Stimulated activated CD4-positive, alpha-beta T cell treated with anti-CD3 and anti-CD28 coated beads, Interleukin-15, amount 100 ng/mL, for 48 hours (primary cell): Measurements from ENCODE around the gene ZNF550.
A peak's percentile ranks its signal among the peaks of the same experiment; 100 is the strongest.

Experiments
- DNase-seq, 2 donors: peaks; one replicate each; pipeline ENCODE4 v3.0.0-alpha.2; 2020; ENCODE audit warnings: low read depth in 2 of 2

Gene ZNF550

DNA sequence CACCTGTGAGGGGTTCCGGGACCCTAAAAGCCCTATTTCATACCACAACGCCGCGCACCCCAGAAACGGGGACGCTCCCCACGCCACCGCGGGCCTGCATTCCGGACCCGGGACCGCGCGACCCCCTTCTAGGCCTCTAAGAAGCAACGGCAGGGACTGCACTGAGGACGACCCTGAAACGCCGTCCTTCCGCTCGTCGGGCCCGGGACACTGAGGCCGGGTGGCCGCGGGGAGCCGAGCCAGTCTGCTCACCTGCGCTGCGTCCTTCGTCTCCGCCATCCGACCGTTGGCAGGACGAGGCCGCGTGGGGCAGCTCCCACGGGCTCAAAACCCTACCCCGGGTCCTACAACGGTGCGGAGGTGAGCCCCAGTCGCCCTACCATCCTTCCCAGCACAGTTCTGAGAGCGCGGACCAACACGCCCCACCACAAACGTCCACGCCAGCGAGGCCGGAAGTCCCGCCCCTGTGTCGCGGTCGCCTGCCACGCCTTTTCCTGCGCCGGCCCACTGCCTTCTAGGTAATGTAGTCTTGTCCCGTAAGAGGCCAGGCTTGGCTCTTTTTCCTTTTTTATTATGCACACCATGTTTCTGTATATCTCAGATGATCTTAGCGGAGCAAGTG lies at the start of gene ZNF550:
Gene ZNF550 (minus strand): TSS at position 460 of the 622 bp plus-strand sequence. CDS start 181 bp downstream, at position 279.
- DNase-seq: peak; percentile 76 to 77

DNA sequence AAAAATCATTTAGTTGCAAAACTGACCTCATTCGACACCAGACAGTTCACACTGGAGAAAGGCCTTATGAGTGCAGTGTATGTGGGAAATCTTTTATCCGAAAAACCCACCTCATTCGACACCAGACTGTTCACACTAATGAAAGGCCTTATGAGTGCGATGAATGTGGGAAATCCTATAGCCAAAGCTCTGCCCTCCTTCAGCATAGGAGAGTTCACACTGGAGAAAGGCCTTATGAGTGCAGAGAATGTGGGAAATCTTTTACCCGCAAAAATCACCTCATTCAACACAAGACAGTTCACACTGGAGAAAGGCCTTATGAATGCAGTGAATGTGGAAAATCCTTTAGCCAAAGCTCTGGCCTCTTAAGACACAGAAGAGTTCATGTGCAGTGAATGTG lies 47.3 kb upstream of the ZNF550 start:
- no peak for DNase-seq

DNA sequence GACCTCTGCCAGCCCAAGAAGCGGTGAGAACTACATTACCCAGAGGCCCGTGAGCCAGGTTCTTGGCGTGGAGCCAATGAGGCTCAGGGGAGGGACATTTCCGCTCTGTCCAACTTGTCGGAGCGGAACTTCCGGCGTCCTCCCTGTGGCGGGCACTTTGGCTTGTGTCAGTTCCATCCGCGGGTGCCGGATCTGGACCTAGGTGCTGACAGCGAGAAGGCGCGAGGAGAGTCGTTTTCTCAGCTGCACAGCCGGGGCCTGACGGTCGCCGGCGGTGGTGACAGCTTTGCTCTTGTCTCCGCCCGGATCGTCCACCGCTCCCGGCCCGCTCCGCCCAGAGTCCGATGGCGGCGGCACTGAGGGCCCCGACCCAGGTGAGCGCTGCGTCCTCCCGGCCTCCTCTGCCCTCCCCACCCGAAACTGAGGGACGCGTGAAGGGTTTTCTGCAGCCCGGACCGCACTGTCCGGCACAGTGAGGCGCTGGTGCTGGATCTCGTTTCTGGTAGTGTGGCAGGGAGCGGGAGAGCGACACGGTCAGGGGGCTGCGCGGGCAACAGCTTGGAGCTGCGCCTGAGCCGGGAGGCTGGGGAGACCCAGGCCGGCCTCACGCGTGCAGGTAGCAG lies 40.2 kb upstream of the ZNF550 start, which contains the start of gene ZNF530:
Gene ZNF530 (plus strand): TSS at position 125 of the 623 bp plus-strand sequence. CDS start 4,461 bp downstream, outside the sequence.
- peak; percentile 77 to 84 for DNase-seq

DNA sequence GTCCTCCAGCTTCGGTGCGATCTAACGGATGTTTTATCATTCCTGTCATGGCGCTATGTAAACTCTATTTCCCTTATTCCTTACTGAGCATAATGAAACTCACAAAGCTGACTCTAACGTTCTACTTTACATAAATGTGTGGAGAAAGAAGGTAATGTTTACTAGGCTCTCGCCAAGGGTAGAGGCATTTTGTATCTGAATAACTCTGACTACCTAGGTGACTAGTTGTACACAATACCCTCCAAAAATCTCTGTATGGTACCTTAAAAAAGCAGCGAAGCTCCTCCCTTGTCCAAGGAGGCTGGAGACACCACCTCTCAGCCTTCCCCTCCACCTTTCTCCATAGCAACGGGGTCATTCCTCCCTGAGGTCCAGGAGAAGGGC lies 39.7 kb upstream of the ZNF550 start:
- DNase-seq: no peak

DNA sequence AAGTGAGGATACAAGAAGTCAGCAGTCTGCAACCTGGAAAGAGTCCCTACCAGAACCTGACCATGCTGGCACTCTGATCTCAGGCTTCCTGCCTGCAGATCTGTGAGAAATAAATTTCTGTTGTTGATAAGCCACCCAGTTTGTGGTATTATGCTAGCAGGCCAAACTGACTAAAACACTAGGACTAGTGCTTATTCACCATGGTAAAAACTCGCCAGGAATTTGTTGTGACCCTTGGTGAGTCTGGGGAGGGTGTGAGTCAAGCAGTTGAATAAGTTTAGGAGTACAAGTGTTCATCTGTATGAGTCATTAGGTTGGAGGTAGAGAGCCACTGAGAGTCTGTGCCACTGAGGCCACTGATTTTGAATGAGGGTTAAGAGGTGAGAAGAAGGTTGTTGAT lies 27.9 kb upstream of the ZNF550 start:
- no peak for DNase-seq

DNA sequence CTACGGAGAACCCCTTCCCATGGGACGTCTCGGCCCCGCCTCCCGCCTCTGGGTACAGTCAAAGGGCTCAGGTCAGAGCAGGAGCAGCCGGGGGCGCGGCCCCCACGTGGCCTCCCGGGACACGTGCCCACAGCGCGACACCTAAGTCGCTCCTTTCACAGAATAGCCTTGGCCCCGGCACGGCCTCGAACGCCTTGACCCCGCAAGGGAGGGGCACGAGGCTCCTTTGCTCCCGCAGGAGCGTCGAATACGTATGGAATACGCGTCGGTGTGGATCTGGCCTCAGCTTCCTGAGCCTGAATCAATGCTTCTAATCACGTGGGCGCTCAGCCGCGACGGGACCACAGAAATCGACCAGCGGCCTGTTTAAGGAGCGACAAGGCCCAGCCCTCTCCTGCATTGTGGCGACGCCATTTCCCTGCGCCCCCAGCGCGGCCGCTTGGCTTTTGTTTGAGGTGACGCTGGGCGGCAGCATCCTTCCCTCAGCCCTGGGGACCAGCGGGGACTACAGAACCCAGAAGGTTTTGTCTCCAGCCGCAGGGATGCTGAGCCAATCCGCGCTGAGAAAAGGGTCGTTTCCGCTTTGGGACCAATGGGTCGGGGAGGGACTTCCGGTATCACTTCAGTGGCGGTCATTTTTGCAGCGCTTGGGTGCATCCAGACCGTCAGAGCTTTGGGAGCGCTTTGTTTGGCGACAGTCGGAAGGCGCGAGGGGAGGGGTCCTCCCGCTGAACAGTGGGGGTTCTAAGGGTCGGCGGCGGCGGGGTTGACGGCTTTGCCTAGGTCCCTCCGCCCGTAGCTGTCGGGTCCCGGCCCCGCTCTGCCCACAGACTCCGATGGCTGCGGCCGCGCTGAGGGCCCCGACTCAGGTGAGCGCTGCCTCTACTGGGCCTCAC lies 24.1 kb upstream of the ZNF550 start, which contains the start of gene ZIK1:
Gene ZIK1 (plus strand): TSS at position 625 of the 896 bp plus-strand sequence. CDS start 212 bp downstream, at position 837.
- peak; percentile 76 for DNase-seq

DNA sequence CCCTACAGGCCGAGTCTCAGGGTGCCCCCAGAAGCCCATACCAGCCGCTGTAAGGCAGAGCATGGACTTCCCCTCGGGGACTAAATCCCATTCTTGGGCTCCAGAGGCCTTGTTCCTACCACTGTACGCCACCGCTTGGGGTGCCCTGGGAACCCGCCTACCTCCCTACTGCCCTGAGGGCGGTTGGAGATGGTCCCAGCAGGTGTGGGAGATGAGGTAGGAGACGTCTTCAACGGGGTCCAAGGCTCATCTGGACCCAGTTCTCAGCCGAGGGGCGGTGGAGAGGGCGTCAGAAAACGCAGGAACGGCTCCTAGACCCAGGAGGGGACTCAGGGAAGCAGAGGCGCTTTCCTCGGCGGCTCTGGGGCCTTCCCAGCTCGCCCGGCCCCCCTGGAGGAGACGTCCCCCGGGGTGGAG lies 23.4 kb upstream of the ZNF550 start:
- DNase-seq: no peak

DNA sequence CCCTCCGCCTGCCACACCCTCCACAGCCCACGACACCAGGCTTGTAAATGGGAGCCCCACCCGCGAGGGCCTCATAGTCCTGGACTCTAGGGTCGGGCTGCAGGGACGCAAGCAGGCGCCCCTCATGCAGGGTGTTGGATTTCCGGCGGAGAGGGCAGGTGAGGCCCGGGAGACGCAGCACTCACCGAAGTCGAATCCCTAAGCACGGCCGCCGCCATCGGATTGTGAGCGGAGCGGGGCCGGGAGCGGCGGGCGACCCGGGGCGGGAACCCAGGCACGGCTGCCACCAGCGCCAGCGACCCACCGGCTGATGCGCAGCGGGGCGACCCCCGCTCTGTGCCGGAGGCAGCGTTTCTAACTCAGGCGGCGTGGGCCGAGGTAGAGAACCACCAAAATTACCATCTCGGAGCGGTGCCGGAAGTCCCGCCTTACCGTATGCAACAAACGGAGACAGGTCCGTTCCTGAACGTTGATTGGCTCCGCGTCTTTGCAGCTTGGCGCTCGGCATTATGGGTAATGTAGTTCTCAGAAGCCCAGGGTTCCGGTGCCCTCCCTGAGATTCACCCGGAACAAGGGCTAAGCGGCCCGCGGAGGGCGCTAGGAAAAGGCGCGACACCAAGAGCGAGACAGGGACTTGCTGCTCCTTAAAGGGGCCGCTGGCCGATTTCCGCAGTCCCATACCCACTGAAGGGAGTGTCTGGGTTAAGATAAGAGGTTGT lies 19.0 kb upstream of the ZNF550 start, which contains the start of gene ZNF416:
Gene ZNF416 (minus strand): TSS at position 425 of the 719 bp plus-strand sequence. CDS start 207 bp downstream, at position 218.
- peak; percentile 93 to 94 for DNase-seq

DNA sequence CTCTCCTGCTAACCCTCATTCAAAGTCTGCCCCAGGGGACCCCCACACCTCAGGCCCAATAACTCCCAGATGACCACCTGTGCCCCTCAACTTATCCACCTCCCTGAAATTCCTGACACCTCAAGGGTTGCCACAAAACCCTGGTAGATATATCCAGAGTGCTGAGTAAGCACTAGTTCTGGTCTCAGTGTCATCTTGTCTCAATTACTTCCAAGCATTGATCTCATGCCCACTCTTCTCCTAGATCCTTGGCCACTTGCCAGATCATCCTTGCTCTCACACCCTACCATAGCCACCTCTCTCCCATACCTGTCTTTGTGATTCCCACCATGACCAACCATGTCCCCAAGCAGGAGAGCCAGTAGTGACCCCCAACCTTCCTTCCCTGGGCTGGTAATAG lies 17.0 kb upstream of the ZNF550 start:
- no peak for DNase-seq

DNA sequence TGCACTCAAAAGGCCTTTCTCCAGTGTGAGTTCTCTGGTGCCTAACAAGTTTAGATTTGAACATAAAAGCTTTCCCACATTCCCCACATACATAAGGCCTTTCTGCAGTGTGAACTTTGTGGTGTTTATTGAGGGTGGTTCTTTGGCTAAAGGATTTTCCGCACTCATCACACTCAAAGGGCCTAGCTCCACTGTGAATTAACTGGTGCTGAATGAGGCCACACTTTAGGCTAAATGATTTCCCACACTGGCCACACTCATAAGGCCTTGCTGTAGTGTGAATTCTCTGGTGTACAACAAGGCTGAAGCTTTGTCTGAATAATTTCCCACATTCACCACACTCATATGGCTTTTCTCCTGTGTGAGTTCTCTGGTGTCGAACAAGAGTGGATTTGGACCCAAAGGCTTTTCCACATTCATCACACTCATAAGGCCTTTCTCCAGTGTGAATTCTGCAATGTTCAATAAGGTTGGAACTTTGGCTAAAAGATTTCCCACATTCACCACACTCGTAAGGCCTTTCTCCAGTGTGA lies 12.8 kb upstream of the ZNF550 start:
- no peak for DNase-seq

DNA sequence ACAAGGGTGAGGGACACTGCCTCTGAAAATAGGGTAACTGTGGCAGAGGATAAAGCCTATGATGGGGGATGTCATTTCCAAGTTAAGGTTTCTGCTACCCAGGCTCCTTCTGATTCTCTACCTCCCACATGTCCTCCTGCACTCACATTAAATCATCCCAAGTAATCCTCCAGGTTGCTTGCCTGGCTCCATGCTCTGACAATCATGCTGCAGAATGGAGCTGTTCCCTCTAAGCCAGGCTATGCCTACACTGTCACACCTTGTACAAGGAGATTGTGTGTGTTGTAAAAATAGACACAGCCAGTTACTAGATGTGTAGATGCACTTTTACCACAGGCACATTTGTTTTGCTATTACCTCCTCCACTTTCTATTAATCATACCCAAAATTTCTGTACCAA lies 11.0 kb upstream of the ZNF550 start:
- no peak for DNase-seq

DNA sequence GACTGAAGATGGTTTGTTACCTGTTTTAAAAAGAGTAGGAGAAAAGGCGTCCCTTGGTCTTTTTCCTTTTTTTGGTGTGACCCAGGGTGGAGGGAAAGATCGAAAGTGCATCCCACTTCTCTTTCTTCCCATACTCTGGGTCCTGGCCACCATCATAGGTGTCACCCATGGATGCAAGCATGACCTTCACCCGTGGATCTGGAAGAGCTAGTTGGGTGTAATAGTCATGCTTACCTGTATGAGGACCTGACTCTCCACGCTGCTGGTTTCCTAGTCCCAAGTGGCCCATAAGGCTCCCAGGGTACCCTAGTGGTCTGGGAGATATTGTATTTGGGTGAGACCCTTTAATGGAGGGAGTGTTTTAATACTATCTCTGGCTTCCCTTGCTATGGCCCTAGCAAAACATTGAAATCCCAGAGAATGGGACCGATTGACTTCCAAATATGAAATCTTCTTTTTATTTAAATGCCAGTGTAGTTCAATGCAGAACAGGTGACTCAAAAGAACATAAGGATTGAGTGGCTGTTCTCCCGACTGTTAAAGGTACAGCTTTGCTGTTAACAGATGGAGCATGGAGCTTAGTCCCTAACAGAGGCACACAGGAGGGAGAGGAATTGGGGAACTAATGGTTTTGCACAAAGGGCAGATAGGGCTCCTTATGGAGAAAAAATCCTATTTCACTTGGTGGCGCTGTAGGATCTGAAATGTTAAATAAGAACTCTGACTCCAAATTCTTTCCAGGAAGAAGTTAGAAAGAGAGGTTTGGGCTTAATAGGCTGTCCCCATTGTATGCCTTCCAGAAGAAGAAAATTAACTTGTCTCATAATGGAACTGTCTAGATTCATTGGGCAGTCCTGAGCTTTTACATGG lies 7.0 kb upstream of the ZNF550 start:
- DNase-seq: no peak

DNA sequence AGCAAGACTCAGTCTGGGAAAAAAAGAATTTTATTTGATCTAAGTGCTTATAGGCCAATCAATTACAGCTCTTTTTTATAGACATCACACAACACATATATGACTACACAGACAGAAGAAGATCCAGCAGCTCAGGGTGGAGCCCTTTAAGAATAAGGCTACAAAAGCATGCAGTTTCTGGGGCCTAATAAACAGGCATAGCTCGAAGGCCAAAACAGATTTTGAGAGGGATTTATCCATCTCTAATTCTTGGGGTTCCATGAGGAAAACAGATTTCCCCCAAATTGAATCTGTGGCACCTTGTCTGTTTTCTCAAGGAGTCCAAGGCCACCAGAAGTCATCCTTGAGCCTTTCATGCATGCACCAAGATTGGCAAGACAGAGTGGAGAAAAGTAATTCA lies 3.9 kb upstream of the ZNF550 start:
- DNase-seq: no peak

DNA sequence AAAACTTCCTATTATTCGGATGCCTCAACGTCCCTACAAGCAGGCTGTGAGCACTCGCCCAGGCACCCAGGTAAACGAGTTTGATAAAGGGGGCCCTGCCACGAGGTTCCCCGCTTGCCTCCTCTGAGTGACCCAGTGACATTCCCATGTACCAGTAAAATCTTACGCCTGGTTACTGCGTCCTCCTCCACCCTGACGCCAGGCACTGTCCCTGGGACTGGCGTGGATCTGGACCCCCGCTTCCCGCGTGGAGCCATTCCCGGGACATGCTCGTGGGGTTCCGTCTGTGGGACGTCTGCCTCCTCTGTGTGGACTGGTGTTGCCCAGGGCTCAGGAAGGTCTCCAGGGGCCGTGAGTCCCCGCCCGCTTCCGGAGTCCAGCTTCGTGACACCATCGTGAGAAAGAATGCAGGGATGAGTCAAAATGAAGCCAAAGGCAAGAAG lies 407 bp upstream of the ZNF550 start:
- DNase-seq: no peak

DNA sequence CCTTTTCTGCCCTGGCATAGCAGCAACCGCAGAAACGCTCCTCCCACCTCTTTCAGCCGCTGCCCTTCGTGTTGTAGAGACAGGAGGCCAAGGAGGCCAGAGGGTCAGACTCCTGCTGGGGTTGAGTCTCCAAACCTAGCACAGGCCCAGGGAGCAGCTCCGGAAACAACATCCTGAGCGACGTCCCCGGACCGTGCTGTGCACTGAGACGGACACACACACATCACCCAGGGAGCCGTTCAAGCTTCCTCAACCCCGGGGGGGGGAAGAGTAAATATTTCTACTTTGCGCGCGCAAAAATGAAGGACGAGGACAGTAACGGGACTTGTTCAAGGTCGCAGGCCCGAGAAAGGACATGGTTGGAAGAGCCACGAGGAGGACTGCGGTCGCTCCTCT lies 657 bp downstream of the ZNF550 start:
- DNase-seq: no peak

DNA sequence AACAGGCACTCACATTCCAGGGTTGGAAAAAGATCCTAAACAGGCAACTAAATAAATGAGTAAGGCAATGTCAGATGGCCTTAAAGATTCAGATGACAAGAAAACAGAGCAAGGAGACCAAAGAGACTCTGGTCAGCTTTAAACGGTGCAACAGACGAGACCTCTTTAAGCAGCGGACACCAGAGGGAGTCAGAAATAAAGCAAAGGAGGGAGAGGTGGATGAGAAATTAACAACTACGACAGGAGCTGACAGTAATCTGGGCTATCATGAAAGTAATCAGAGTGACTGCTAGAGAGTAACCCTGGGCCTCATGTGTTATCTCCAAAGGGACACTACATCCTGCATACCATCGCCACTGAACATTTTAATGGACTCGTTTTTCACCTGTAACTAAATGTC lies 1.1 kb downstream of the ZNF550 start:
- no peak for DNase-seq

DNA sequence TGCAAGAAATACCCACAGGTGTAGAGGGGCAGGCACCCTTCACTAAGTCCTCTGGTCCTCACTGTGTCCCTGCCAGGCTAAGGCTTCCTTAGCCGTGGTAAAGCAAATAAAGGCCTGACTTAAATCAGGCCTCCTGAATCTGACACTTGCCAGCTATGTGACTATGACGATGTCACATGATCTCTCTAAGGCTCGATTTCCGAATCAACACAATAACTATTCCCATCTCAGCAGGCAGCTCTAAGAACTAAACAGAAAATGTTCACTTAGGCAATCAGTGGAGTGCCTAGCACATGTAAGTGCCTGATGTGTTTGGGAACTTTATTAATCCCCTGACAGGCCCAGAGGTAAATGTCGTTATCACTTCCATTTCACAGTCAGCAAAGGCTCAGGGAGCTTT lies 2.0 kb downstream of the ZNF550 start:
- DNase-seq: no peak

DNA sequence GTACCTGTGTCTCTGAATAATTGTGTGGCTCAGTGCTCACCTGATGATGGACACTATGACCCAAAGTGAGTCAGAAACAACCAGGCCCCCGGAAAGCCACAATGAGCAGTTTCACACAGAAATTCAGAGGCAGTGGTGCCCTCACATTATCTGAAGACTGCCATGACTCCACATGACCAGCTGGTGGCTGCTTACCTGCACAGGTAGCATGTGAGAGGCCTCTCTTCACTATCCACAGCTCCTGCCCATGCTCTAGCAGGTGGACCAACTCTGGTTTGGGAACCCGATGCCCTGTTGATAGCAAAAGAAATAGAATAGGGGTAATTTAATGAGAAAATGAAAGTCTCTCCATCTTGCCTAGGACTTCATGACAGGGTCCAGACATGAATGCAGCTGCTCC lies 7.2 kb downstream of the ZNF550 start:
- DNase-seq: no peak

DNA sequence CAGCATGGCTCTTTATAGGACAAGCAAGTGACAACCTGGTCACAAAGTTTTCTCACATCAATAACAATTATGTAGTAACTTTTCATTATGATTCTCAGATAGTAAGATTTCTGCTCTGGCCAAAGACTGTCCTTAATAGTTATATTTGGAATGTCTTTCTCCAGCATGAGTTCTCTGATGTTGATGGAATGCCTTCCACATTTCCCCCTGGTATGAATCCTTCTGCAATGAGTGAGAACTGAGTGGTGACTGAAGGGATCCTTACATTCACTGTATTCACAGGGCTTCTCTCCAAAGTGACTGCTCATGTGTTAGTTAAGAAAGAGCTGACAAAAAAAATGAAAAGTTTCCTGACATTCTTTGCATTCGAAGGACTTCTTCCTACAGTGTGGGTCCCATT lies 13.2 kb downstream of the ZNF550 start:
- DNase-seq: no peak

DNA sequence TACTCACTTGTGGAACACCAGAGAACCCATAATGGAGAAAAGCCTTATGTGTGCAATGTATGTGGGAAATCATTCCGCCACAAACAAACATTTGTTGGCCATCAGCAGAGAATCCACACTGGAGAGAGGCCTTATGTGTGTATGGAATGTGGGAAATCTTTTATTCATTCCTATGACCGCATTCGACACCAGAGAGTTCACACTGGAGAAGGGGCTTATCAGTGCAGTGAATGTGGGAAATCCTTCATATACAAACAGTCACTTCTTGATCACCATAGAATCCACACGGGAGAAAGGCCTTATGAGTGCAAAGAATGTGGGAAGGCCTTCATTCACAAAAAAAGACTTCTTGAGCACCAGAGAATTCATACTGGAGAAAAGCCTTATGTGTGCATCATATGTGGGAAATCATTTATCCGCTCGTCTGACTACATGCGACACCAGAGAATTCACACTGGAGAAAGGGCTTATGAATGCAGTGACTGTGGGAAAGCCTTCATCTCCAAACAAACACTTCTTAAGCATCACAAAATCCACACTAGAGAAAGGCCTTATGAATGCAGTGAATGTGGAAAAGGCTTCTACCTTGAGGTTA lies 21.6 kb downstream of the ZNF550 start:
- no peak for DNase-seq
